D721Med (cell line): ENCODE data around the gene PROK2.
A peak's percentile ranks its signal among the peaks of the same experiment; 100 is the strongest.

ENCODE experiments used
- DNase-seq: peaks from one replicate; pipeline ENCODE4 v3.0.0; 2011; ENCODE audit warnings: low spot score; ENCODE audit not compliant: insufficient read length
- FAIRE-seq: peaks from 2 replicates; lab custom pipeline; 2011; peaks lifted over from hg19 to GRCh38; lab: Jason Lieb, UNC
- CTCF ChIP-seq: IDR thresholded peaks from 2 replicates; pipeline ENCODE4 v1.5.1; 2012; ENCODE audit warnings: mild to moderate bottlenecking, control low read depth; ENCODE audit not compliant: insufficient read depth; ENCODE audit errors: missing control alignments

PROK2 gene

GRCh38 chr3:71726146-71726545 lies 58.8 kb downstream of the PROK2 start:
- FAIRE-seq (no peak), DNase-seq (no peak)
- TF ChIP-seq CTCF, result no peak

- DNase-seq (peak; percentile 51), FAIRE-seq (no peak)
- no peak for TF ChIP-seq CTCF
These were observed 59.5 kb downstream of the PROK2 start, which contains the start of gene EIF4E3 for GRCh38 chr3:71725271-71725991. EIF4E3 (minus strand) TSS chr3:71725402; CDS start chr3:71725367, 35 bp downstream.

DNA sequence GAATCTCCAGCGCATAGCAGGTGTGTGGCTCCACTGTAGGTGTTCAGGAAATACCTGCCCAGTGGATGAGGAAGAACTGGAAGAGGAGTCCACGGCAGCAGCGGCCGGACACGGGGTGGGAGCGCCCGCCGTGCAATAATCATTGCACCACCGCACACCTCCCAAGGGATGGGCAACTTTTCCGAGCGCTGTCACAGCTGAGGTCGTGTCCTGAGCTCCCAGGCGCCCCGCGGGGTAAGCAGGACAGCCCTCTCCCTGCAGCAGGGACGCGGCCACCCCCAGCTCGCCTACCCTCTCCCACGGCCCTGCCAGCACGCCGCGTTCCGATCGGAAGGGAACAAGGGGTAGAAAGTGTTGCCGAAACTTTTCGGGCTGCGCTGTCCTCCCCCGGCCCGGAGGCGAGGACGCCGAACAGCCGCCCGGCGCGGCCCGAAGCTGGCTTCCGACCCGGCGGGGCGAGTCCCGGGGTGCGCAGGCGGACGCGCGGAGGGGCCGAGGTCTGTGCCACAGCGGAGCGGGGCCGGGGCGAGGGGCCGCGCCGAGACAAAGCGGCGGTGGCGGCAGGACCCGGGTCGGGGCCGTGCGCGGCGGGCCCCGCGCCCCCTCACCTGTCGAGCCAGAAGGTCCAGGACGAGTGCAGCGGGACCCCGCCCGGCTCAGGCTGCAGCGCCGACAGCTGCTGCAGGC lies 60.2 kb downstream of the PROK2 start:
- DNase-seq, result no peak
- no peak for FAIRE-seq
- no peak for TF ChIP-seq CTCF

- FAIRE-seq, result no peak
- no peak for DNase-seq
- TF ChIP-seq CTCF, result no peak
These were observed 60.8 kb downstream of the PROK2 start for GRCh38 chr3:71724171-71724453.

DNA sequence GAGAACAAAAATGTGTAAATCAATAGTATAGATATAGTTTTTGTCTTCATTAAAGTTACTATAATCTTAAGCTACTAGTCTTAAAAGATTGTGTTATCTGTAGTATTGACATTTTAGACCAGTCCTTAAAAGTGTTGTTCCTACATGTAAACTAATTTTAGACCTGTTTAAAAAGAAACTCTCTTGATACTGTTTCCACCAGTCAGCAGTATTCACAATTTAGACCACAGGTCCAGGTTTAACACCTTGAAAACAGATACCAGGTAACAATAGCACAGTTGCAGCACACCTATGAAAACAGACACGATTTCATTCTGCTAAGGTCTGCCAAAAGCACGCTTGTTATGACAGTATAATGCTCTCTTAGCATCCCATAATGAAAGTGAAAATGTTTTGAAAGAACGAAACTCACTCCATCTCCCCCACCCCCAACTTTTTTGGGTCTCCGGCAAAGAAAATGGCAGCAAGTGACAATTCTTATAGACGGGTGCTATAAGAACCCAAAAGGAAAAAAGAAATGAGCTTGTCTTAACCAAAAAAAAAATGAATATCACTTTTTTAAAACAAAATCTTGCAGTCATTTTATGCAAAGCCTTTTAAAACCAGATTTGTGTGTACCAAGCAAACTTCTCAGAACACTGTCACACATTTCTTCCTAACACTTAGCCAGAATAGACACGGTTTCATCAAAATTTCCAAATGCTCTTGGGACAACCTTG lies 61.3 kb downstream of the PROK2 start:
- FAIRE-seq (no peak), DNase-seq (no peak)
- no peak for TF ChIP-seq CTCF

- DNase-seq (no peak), FAIRE-seq (no peak)
- no peak for TF ChIP-seq CTCF
These were observed 62.3 kb downstream of the PROK2 start for GRCh38 chr3:71722693-71723092.
